ENCODE data around the gene ALPP. TPM values are rescaled to one million over a fixed set of nuclear protein-coding genes. Genes with fewer than 3 reads are reported as not detected.

The ALPP gene
- total RNA-seq, 1 experiment from 2014 or later = 0.20 TPM

GRCh38 chr2:232354069-232354468, 24.5 kb upstream of the ALPP start:
- Histone ChIP-seq H3K23ac (ENCODE audit: insufficient read length, low read depth, low read length) (no peak overlapping the region), H3K9ac (ENCODE audit: extremely low read depth, insufficient read length, low read length) (no peak overlapping the region), H3K79me1 (ENCODE audit: insufficient read depth, low read depth, low read length, poor library complexity, severe bottlenecking) (no peaks in the 10 kb centered on the region), H3K4me1 (ENCODE audit: insufficient read depth, low read length) (no peaks in the 10 kb centered on the region), H2AK5ac (ENCODE audit: insufficient read length, low read length) (no peak overlapping the region), H2BK5ac (ENCODE audit: insufficient read length, low read length) (no peak overlapping the region), H2BK12ac (ENCODE audit: insufficient read length, low read depth, low read length) (no peak overlapping the region), H2BK15ac (ENCODE audit: low read depth, low read length) (no peak overlapping the region), H3K56ac (ENCODE audit: insufficient read length, low read depth, low read length) (no peak overlapping the region), H3K9me3 (ENCODE audit: control insufficient read depth, low read depth, low read length) (no peaks in the 10 kb centered on the region), H3K79me2 (ENCODE audit: insufficient read depth, low read length) (no peaks in the 10 kb centered on the region), H3K14ac (ENCODE audit: insufficient read depth, low read length) (no peak overlapping the region), H3K18ac (ENCODE audit: insufficient read length, low read depth, low read length) (no peak overlapping the region), H3K4ac (ENCODE audit: low read depth, low read length) (no peak overlapping the region), H2BK120ac (ENCODE audit: low read depth, low read length, poor library complexity, severe bottlenecking) (no peak overlapping the region), H4K8ac (replicated peaks; ENCODE audit: insufficient read length, low read depth, low read length) (no peak overlapping the region), H4K20me1 (ENCODE audit: control insufficient read depth, insufficient read depth, insufficient read length) (no peaks in the 10 kb centered on the region), H2BK20ac (ENCODE audit: low read depth, low read length, poor library complexity, severe bottlenecking) (no peak overlapping the region), H4K5ac (ENCODE audit: insufficient read length, low read depth, low read length) (no peak overlapping the region), H3K27ac (ENCODE audit: insufficient read length, low read depth, low read length) (no peak overlapping the region), H3K4me2 (ENCODE audit: insufficient read depth, insufficient read length, low read length) (no peak overlapping the region), H3K23me2 (ENCODE audit: insufficient read length, low read depth, low read length, poor library complexity, severe bottlenecking) (no peaks in the 10 kb centered on the region), H4K91ac (ENCODE audit: insufficient read length, low read depth, low read length) (no peak overlapping the region), H2AFZ (ENCODE audit: low read length) (no peak overlapping the region), H3T11ph (ENCODE audit: low read length) (no peak overlapping the region), H3K27me3 (ENCODE audit: insufficient read depth, low read length) (peaks cover 16% of the 10 kb centered on the region; the same call in 1 of the 2 replicates)
- Mint-ChIP-seq H3K27ac (peak overlapping the region in 1 of 3 experiments; percentile 67; a peak in 1 of 7 replicates), H3K36me3 (ENCODE audit: insufficient read depth in 1 of 3, low read depth in 3 of 3) (peaks cover 5 to 12% (median 9%) of the 10 kb centered on the region in 3 experiments; a peak in 6 of 7 replicates), H3K4me1 (no peaks in the 10 kb centered on the region), H3K4me3 (no peak overlapping the region), H3K9me3 (peaks cover 12 to 22% of the 10 kb centered on the region in 2 experiments), H3K27me3 (ENCODE audit: low read depth) (peaks cover 10% of the 10 kb centered on the region)
- DNase-seq = no peak
- no CpG with 5 or more reads among the region's 5 CpGs for WGBS (ENCODE audit: extremely low coverage, insufficient read length, low lambda C conversion rate)
- TF ChIP-seq CTCF (conservative IDR thresholded peaks at IDR 0.05) = no peak

Measured in H9 (cell line).